Right ventricle myocardium superior (tissue), 1 donor: ENCODE results near the gene PRRC2A. TPM values are rescaled to one million over a fixed set of nuclear protein-coding genes. Genes with fewer than 3 reads are reported as not detected.

Source experiments
- ATAC-seq: fragments of 200-7000 bp; cut with Tn5 transposase; one replicate; pipeline ENCODE4 v1.9.1; 2020; ENCODE audit warnings: mild to moderate bottlenecking; ENCODE audit not compliant: poor library complexity
- DNase-seq: peaks from one replicate; pipeline ENCODE4 v3.0.0-alpha.2; 2020
- intact Hi-C: fragments of 100-400 bp; cut with DNase I; formaldehyde crosslinking; loops from one replicate; pipeline ENCODE4 v1.11.2; 2022
- total RNA-seq: library from RNA; stranded (reverse); fragmentation: NEBNext Ultra II Directional; extraction: Animal tissue kit (Norgen Biotek cat#: 25700); gene quantifications from one replicate; pipeline ENCODE4 v1.2.1, GENCODE V29; 2021
- donor health status: DM: no; HTN: yes; CAD: no; lungs with severe emphysema.

PRRC2A gene
- total RNA-seq, 1 donor from 2014 or later = 69.1 TPM

GRCh38 chr6:31659649-31660380, 39.3 kb downstream of the PRRC2A start:
- intact Hi-C loops = no loop called here
- DNase-seq (no peak), ATAC-seq (peak; percentile 2)

GRCh38 chr6:31660381-31661261, 40.1 kb downstream of the PRRC2A start, which contains the start of gene C6orf47:
Gene C6orf47 (minus strand): TSS chr6:31660778. CDS start chr6:31659947, 831 bp downstream.
- intact Hi-C loops = no loop called here
- peak; percentile 94 for DNase-seq
- peak; percentile 82 for ATAC-seq

GRCh38 chr6:31661262-31662123, 41.0 kb downstream of the PRRC2A start:
- intact Hi-C loops = no loop called here
- DNase-seq (no peak), ATAC-seq (no peak)

GRCh38 chr6:31662124-31662723, 41.7 kb downstream of the PRRC2A start:
- no peak for ATAC-seq
- DNase-seq = no peak
- intact Hi-C loops = no loop called here

- DNase-seq (no peak), ATAC-seq (no peak)
- intact Hi-C loops = no loop called here
Observed at GRCh38 chr6:31663126-31663960, 42.8 kb downstream of the PRRC2A start.

GRCh38 chr6:31663961-31664789, 43.7 kb downstream of the PRRC2A start:
- intact Hi-C loops = no loop called here
- DNase-seq = no peak

GRCh38 chr6:31664790-31665500, 44.4 kb downstream of the PRRC2A start, which contains the start of gene GPANK1:
Gene GPANK1 (minus strand): TSS chr6:31664997. CDS start chr6:31664478, 519 bp downstream.
- intact Hi-C loops = no loop called here
- DNase-seq (peak; percentile 95), ATAC-seq (peak; percentile 77)

More at GRCh38 chr6:31663961-31664789, 43.7 kb downstream of the PRRC2A start:
- ATAC-seq = no peak

GRCh38 chr6:31665501-31666336, 45.2 kb downstream of the PRRC2A start, which contains the start of gene CSNK2B:
Gene CSNK2B (plus strand): TSS chr6:31666080. CDS start chr6:31666832, 752 bp downstream.
- peak; percentile 91 for ATAC-seq
- intact Hi-C loops = no loop called here
- peak; percentile 99 for DNase-seq

GRCh38 chr6:31666337-31666965, 45.9 kb downstream of the PRRC2A start:
- no peak for DNase-seq
- intact Hi-C loops = no loop called here
- ATAC-seq = no peak

GRCh38 chr6:31669676-31670075, 49.2 kb downstream of the PRRC2A start, which contains the start of gene LY6G5B:
Gene LY6G5B (plus strand): TSS chr6:31669976. CDS start chr6:31670951, 975 bp downstream.
- intact Hi-C loops = no loop called here
- DNase-seq = no peak
- no peak for ATAC-seq

- ATAC-seq (no peak), DNase-seq (no peak)
- intact Hi-C loops = no loop called here
Observed at GRCh38 chr6:31676322-31676903, 55.9 kb downstream of the PRRC2A start.

- intact Hi-C loops = no loop called here
- DNase-seq (no peak), ATAC-seq (no peak)
Observed at GRCh38 chr6:31676904-31677303, 56.4 kb downstream of the PRRC2A start.

GRCh38 chr6:31677955-31678354, 57.4 kb downstream of the PRRC2A start:
- DNase-seq (no peak), ATAC-seq (no peak)
- intact Hi-C loops = no loop called here
